SK-N-SH treated with all-trans-retinoic acid at 6 μM for 48 hours (cell line): ENCODE data around the gene TPO.

Experiments
- ATAC-seq: fragments of 200-7000 bp; cut with Tn5 transposase; 3 replicates; pipeline ENCODE4 v1.9.1; 2020; ENCODE audit warnings: mild to moderate bottlenecking, moderate library complexity
- ARNTL ChIP-seq: fragments of 450-650 bp; formaldehyde crosslinking; IDR thresholded peaks from 2 replicates; pipeline ENCODE4 v1.5.0; 2020; ENCODE audit warnings: low read depth, mild to moderate bottlenecking, moderate library complexity, borderline replicate concordance
- BACH2 ChIP-seq: fragments of 250-450 bp; sonication (Bioruptor Pico); IDR thresholded peaks from 2 replicates; pipeline ENCODE4 v1.9.0; 2021; ENCODE audit warnings: mild to moderate bottlenecking, borderline replicate concordance
- CSDC2 ChIP-seq: fragments of 250-450 bp; sonication (Bioruptor Pico); IDR thresholded peaks from 2 replicates; pipeline ENCODE4 v1.5.0; 2020; ENCODE audit warnings: mild to moderate bottlenecking, moderate library complexity
- ESRRG ChIP-seq: fragments of 250-450 bp; sonication (Bioruptor Pico); IDR thresholded peaks from 2 replicates; pipeline ENCODE4 v1.6.1; 2021; ENCODE audit warnings: mild to moderate bottlenecking
- GLIS3 ChIP-seq: fragments of 250-450 bp; sonication (Bioruptor Pico); IDR thresholded peaks from 2 replicates; pipeline ENCODE4 v1.5.0; 2020; ENCODE audit warnings: mild to moderate bottlenecking, moderate library complexity
- ISL1 ChIP-seq: fragments of 250-450 bp; sonication (Bioruptor Pico); IDR thresholded peaks from 2 replicates; pipeline ENCODE4 v2.1.2; 2022; ENCODE audit warnings: mild to moderate bottlenecking, moderate library complexity
- OSR1 ChIP-seq: fragments of 250-450 bp; sonication (Bioruptor Pico); IDR thresholded peaks from 2 replicates; pipeline ENCODE4 v1.8.0; 2022; ENCODE audit warnings: moderate library complexity, mild to moderate bottlenecking, inconsistent platforms
- PPARA ChIP-seq: fragments of 250-450 bp; sonication (Bioruptor Pico); IDR thresholded peaks from 2 replicates; pipeline ENCODE4 v1.5.0; 2020; ENCODE audit warnings: mild to moderate bottlenecking, borderline replicate concordance
- RARB ChIP-seq: fragments of 250-450 bp; sonication (Bioruptor Pico); IDR thresholded peaks from 2 replicates; pipeline ENCODE4 v1.8.0; 2021; ENCODE audit warnings: mild to moderate bottlenecking, moderate library complexity
- SNAI2 ChIP-seq: fragments of 250-450 bp; sonication (Bioruptor Pico); IDR thresholded peaks from 2 replicates; pipeline ENCODE4 v1.5.0; 2020; ENCODE audit warnings: mild to moderate bottlenecking, moderate library complexity
- TCF4 ChIP-seq: fragments of 250-450 bp; sonication (Bioruptor Pico); IDR thresholded peaks from 2 replicates; pipeline ENCODE4 v1.8.0; 2021; ENCODE audit warnings: mild to moderate bottlenecking, moderate library complexity, borderline replicate concordance
- TOX ChIP-seq: fragments of 250-450 bp; sonication (Bioruptor Pico); IDR thresholded peaks from 2 replicates; pipeline ENCODE4 v1.8.0; 2021; ENCODE audit warnings: mild to moderate bottlenecking, moderate library complexity, borderline replicate concordance
- ZC3H10 ChIP-seq: fragments of 250-450 bp; sonication (Bioruptor Pico); IDR thresholded peaks from 2 replicates; pipeline ENCODE4 v1.5.1; 2021; ENCODE audit warnings: mild to moderate bottlenecking, moderate library complexity
- ZFP3 ChIP-seq: fragments of 250-450 bp; sonication (Bioruptor Pico); IDR thresholded peaks from 2 replicates; pipeline ENCODE4 v1.5.0; 2020; ENCODE audit warnings: mild to moderate bottlenecking, moderate library complexity
- ZNF565 ChIP-seq: fragments of 450-650 bp; formaldehyde crosslinking; conservative IDR thresholded peaks from 2 replicates; pipeline ENCODE4 v1.5.0; 2020; ENCODE audit warnings: low read depth, mild to moderate bottlenecking, moderate library complexity
- ZNF8 ChIP-seq: fragments of 450-650 bp; formaldehyde crosslinking; IDR thresholded peaks from 2 replicates; pipeline ENCODE4 v1.5.0; 2020; ENCODE audit warnings: mild to moderate bottlenecking, moderate library complexity
- TF ChIP-seq, protein P1 (sequence below): fragments of 250-450 bp; sonication (Bioruptor Pico); IDR thresholded peaks from 2 replicates; pipeline ENCODE4 v1.5.1; 2020; ENCODE audit warnings: low read depth, mild to moderate bottlenecking, moderate library complexity
- TF ChIP-seq, protein P2 (sequence below): fragments of 250-450 bp; sonication (Bioruptor Pico); IDR thresholded peaks from 2 replicates; pipeline ENCODE4 v1.5.0; 2020; ENCODE audit warnings: mild to moderate bottlenecking, moderate library complexity
- TF ChIP-seq, protein P3 (sequence below): fragments of 250-450 bp; sonication (Bioruptor Pico); IDR thresholded peaks from 2 replicates; pipeline ENCODE4 v1.5.1; 2021; ENCODE audit warnings: mild to moderate bottlenecking, moderate library complexity
- TF ChIP-seq, protein P4 (sequence below): fragments of 250-450 bp; sonication (Bioruptor Pico); IDR thresholded peaks from 2 replicates; pipeline ENCODE4 v1.8.0; 2020; ENCODE audit warnings: mild to moderate bottlenecking, moderate library complexity, borderline replicate concordance

TPO gene

DNA sequence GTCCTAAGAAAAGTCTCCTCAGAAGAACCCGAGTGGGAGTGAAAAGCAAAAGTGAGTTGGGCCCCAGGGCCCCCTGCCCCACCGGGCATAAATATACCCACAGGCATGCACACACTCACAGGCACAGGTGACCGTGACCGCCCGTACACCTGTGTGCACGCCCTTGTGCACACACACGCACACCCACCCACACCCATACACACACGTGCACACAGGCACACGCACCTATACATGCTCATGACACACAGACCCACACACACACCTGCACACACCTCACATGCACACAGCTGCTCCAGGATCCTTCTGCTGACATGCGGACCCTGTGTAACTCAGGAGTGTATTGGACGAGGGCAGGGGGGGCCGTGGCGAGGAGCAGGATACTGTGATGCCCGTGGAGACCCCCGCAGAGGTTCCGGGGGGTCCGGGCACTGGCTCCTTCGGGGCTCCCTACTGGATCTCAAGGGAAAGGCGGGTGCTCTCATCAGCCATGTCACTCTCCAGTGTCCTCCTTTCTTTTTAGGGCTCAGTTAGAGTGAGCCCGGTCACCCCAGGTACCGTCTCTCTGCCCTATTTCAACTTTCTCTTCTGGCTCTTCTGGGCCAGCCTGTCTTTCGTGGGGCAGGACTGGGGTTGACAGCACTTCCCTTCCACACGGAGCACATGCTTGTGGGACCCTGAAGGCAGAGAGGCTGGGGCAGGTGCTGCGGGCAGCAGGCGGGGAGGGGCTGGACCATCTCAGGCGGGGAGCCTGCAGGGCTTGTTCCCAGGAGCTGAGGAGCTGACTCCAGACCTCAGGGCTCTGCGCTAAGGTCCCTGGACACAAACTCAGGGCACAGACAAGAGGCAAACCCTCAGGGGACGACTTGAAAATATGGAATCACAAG lies 48.5 kb downstream of the TPO start:
- TF ChIP-seq PPARA (no peak), GLIS3 (CRISPR knock-in tag) (no peak)
- TF ChIP-seq, protein P1, sequence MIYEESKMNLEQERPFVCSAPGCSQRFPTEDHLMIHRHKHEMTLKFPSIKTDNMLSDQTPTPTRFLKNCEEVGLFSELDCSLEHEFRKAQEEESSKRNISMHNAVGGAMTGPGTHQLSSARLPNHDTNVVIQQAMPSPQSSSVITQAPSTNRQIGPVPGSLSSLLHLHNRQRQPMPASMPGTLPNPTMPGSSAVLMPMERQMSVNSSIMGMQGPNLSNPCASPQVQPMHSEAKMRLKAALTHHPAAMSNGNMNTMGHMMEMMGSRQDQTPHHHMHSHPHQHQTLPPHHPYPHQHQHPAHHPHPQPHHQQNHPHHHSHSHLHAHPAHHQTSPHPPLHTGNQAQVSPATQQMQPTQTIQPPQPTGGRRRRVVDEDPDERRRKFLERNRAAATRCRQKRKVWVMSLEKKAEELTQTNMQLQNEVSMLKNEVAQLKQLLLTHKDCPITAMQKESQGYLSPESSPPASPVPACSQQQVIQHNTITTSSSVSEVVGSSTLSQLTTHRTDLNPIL (CRISPR knock-in tag) = no peak
- no peak for ATAC-seq

DNA sequence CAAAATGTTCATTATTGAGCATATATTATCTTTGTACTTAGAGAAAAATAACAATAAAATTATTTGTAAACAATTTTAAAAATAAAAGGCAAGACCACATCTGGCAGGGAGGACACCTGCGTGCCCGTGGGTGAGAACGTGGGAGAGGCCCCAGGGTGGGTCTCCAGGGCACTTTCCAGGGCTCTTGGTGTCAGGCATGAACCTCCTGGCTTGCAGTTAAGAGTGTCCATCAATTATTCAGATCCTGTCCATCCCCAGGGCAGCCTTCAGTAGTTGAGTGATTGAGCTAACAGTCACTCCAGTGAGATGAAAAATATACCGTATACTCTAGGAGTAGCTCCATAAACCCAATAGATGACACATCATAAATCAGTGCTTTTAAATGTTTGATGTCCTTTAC lies 49.7 kb downstream of the TPO start:
- ATAC-seq = no peak
- no peak for TF ChIP-seq SNAI2 (CRISPR knock-in tag)

DNA sequence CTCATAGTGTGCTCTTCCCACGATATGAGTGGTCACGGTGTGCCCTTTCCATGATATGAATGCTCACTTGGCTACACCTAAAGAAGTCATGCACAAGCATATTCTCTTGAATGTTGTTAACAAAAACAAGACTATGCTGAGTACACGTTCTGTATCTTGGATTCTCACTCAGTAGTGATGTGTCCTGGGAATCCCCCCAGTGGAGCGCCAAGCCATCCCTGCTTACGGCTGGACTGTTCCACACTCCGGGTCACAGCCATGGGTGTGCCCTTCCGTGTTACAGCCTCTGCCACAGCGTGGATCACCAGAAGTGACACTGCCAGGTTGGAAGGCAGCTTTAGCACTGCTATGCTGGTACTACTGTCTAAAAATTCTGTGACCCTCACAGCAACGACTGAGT lies 59.1 kb downstream of the TPO start:
- TF ChIP-seq, protein P2, sequence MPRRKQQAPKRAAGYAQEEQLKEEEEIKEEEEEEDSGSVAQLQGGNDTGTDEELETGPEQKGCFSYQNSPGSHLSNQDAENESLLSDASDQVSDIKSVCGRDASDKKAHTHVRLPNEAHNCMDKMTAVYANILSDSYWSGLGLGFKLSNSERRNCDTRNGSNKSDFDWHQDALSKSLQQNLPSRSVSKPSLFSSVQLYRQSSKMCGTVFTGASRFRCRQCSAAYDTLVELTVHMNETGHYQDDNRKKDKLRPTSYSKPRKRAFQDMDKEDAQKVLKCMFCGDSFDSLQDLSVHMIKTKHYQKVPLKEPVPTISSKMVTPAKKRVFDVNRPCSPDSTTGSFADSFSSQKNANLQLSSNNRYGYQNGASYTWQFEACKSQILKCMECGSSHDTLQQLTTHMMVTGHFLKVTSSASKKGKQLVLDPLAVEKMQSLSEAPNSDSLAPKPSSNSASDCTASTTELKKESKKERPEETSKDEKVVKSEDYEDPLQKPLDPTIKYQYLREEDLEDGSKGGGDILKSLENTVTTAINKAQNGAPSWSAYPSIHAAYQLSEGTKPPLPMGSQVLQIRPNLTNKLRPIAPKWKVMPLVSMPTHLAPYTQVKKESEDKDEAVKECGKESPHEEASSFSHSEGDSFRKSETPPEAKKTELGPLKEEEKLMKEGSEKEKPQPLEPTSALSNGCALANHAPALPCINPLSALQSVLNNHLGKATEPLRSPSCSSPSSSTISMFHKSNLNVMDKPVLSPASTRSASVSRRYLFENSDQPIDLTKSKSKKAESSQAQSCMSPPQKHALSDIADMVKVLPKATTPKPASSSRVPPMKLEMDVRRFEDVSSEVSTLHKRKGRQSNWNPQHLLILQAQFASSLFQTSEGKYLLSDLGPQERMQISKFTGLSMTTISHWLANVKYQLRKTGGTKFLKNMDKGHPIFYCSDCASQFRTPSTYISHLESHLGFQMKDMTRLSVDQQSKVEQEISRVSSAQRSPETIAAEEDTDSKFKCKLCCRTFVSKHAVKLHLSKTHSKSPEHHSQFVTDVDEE (CRISPR knock-in tag) = no peak
- TF ChIP-seq ARNTL (CRISPR knock-in tag) = no peak
- no peak for TF ChIP-seq ISL1
- no peak for TF ChIP-seq TCF4 (CRISPR knock-in tag)
- TF ChIP-seq OSR1 (CRISPR knock-in tag) = no peak
- no peak for TF ChIP-seq ZNF565 (CRISPR knock-in tag)
- TF ChIP-seq ESRRG (CRISPR knock-in tag) = no peak
- no peak for TF ChIP-seq ZC3H10
- no peak for TF ChIP-seq GLIS3 (CRISPR knock-in tag)
- TF ChIP-seq ZNF8 = no peak
- TF ChIP-seq BACH2 (CRISPR knock-in tag) = no peak
- no peak for TF ChIP-seq PPARA
- TF ChIP-seq ZFP3 = no peak
- TF ChIP-seq RARB = no peak
- TF ChIP-seq, protein P3, sequence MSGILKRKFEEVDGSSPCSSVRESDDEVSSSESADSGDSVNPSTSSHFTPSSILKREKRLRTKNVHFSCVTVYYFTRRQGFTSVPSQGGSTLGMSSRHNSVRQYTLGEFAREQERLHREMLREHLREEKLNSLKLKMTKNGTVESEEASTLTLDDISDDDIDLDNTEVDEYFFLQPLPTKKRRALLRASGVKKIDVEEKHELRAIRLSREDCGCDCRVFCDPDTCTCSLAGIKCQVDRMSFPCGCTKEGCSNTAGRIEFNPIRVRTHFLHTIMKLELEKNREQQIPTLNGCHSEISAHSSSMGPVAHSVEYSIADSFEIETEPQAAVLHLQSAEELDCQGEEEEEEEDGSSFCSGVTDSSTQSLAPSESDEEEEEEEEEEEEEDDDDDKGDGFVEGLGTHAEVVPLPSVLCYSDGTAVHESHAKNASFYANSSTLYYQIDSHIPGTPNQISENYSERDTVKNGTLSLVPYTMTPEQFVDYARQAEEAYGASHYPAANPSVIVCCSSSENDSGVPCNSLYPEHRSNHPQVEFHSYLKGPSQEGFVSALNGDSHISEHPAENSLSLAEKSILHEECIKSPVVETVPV (CRISPR knock-in tag) = no peak
- no peak for TF ChIP-seq CSDC2 (CRISPR knock-in tag)
- TF ChIP-seq TOX (CRISPR knock-in tag) = no peak
- TF ChIP-seq, protein P1 (CRISPR knock-in tag) = no peak
- TF ChIP-seq, protein P4, sequence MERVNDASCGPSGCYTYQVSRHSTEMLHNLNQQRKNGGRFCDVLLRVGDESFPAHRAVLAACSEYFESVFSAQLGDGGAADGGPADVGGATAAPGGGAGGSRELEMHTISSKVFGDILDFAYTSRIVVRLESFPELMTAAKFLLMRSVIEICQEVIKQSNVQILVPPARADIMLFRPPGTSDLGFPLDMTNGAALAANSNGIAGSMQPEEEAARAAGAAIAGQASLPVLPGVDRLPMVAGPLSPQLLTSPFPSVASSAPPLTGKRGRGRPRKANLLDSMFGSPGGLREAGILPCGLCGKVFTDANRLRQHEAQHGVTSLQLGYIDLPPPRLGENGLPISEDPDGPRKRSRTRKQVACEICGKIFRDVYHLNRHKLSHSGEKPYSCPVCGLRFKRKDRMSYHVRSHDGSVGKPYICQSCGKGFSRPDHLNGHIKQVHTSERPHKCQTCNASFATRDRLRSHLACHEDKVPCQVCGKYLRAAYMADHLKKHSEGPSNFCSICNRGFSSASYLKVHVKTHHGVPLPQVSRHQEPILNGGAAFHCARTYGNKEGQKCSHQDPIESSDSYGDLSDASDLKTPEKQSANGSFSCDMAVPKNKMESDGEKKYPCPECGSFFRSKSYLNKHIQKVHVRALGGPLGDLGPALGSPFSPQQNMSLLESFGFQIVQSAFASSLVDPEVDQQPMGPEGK (CRISPR knock-in tag) = no peak
- TF ChIP-seq, all 23 proteins: peak for 0
- ATAC-seq = no peak
